ENCODE results near the gene GTF3C1. TPM values are rescaled to one million over a fixed set of nuclear protein-coding genes. Genes with fewer than 3 reads are reported as not detected.

GTF3C1 gene
- total RNA-seq, 1 experiment from 2014 or later = 121 TPM

DNA sequence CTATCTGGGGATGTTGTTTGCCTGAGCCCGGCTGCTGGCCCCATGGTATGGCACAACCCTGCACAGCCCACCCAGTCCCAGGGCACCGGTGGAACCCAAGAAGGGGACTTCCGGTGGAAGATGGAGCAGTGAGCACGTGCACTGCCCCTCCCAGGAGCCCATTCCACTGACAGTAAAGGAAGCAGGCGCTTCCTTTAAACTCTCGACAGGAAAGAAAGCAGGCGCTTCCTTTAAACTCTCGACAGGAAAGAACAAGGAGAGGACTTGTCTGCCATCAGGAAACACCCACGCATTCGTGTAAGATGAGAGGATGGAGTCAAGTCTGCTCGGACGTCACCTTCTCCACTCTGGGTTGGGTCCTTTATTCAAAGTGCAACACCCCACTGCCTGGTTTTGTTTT lies 94.0 kb downstream of the GTF3C1 start:
- DNase-seq (ENCODE audit: low read depth, low spot score) (no peak), ATAC-seq (no peak)
- Histone ChIP-seq H3K4me1 (ENCODE audit: control insufficient read depth, insufficient read depth, low read length) (no peaks in the 10 kb centered on the region), H3K9me3 (ENCODE audit: control insufficient read depth, insufficient read depth, low read depth, low read length) (no peaks in the 10 kb centered on the region), H3K4me3 (ENCODE audit: low read depth in 2 of 2, low read length in 2 of 2) (no peak overlapping the region), H3K27ac (ENCODE audit: low read length) (no peak overlapping the region), H3K36me3 (ENCODE audit: control insufficient read depth, insufficient read depth, low read length) (no peaks in the 10 kb centered on the region), H3K27me3 (ENCODE audit: control insufficient read depth, insufficient read depth, low read length) (no peaks in the 10 kb centered on the region)
- no TSS peak for BruUV-seq (replicated peaks)
- ChIA-PET CTCF (no interaction called here), POLR2A (interaction anchor here (0.7 kb wide), 1 partner anchor 145 kb away, joined by 16 read pairs; no protein-coding TSS in a partner anchor)
- in situ Hi-C loops (cut with HindIII; ENCODE audit: low pct_unique_long_range_greater_than_20kb, low sequenced_read_pairs) (no loop called here), intact Hi-C loops (cut with micrococcal nuclease; ENCODE audit: unreplicated experiment) (loop anchor here (5.0 kb wide), 1 partner anchor 218 kb away; no protein-coding TSS in a partner anchor)
- TF ChIP-seq POLR2AphosphoS5 (IDR thresholded peaks at IDR 0.05; ENCODE audit: low read depth, low read length) (no peak), SIN3A (IDR thresholded peaks at IDR 0.05; ENCODE audit: borderline replicate concordance, insufficient read depth, low read depth, low read length) (no peak), TCF7L2 (IDR thresholded peaks at IDR 0.05; ENCODE audit: low read depth, low read length) (no peak)
- TF ChIP-seq, protein P1, sequence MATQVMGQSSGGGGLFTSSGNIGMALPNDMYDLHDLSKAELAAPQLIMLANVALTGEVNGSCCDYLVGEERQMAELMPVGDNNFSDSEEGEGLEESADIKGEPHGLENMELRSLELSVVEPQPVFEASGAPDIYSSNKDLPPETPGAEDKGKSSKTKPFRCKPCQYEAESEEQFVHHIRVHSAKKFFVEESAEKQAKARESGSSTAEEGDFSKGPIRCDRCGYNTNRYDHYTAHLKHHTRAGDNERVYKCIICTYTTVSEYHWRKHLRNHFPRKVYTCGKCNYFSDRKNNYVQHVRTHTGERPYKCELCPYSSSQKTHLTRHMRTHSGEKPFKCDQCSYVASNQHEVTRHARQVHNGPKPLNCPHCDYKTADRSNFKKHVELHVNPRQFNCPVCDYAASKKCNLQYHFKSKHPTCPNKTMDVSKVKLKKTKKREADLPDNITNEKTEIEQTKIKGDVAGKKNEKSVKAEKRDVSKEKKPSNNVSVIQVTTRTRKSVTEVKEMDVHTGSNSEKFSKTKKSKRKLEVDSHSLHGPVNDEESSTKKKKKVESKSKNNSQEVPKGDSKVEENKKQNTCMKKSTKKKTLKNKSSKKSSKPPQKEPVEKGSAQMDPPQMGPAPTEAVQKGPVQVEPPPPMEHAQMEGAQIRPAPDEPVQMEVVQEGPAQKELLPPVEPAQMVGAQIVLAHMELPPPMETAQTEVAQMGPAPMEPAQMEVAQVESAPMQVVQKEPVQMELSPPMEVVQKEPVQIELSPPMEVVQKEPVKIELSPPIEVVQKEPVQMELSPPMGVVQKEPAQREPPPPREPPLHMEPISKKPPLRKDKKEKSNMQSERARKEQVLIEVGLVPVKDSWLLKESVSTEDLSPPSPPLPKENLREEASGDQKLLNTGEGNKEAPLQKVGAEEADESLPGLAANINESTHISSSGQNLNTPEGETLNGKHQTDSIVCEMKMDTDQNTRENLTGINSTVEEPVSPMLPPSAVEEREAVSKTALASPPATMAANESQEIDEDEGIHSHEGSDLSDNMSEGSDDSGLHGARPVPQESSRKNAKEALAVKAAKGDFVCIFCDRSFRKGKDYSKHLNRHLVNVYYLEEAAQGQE (IDR thresholded peaks at IDR 0.05; ENCODE audit: insufficient read depth in 1 of 2, low read depth in 2 of 2, low read length in 1 of 2) = no peak
- TF ChIP-seq, protein P2, sequence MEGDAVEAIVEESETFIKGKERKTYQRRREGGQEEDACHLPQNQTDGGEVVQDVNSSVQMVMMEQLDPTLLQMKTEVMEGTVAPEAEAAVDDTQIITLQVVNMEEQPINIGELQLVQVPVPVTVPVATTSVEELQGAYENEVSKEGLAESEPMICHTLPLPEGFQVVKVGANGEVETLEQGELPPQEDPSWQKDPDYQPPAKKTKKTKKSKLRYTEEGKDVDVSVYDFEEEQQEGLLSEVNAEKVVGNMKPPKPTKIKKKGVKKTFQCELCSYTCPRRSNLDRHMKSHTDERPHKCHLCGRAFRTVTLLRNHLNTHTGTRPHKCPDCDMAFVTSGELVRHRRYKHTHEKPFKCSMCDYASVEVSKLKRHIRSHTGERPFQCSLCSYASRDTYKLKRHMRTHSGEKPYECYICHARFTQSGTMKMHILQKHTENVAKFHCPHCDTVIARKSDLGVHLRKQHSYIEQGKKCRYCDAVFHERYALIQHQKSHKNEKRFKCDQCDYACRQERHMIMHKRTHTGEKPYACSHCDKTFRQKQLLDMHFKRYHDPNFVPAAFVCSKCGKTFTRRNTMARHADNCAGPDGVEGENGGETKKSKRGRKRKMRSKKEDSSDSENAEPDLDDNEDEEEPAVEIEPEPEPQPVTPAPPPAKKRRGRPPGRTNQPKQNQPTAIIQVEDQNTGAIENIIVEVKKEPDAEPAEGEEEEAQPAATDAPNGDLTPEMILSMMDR (IDR thresholded peaks at IDR 0.05) = no peak

DNA sequence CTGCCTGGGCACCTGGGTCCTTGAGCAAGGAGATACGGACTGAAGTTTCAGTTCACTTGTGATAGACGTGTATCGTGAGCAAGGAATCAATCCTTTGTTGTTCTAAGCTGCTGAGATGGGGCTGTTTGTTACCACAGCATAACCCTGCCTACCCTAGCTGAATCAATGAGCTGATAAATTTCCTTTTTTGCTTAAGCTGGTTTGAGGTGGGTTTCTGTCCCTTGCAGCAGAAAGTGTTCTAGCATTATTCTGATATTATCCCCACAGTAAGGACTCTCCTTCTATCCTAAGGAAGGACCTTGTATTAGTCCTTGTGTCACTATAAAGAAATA lies 96.3 kb downstream of the GTF3C1 start:
- Histone ChIP-seq H3K4me3 (ENCODE audit: low read depth in 2 of 2, low read length in 2 of 2) (no peak overlapping the region), H3K4me1 (ENCODE audit: control insufficient read depth, insufficient read depth, low read length) (no peaks in the 10 kb centered on the region), H3K9me3 (ENCODE audit: control insufficient read depth, insufficient read depth, low read depth, low read length) (no peaks in the 10 kb centered on the region), H3K27ac (ENCODE audit: low read length) (no peak overlapping the region), H3K27me3 (ENCODE audit: control insufficient read depth, insufficient read depth, low read length) (no peaks in the 10 kb centered on the region), H3K36me3 (ENCODE audit: control insufficient read depth, insufficient read depth, low read length) (no peaks in the 10 kb centered on the region)
- no peak for ATAC-seq
- intact Hi-C loops (cut with micrococcal nuclease; ENCODE audit: unreplicated experiment) (no loop called here), in situ Hi-C loops (cut with HindIII; ENCODE audit: low pct_unique_long_range_greater_than_20kb, low sequenced_read_pairs) (no loop called here)
- BruUV-seq (replicated peaks) = no TSS peak
- ChIA-PET POLR2A (interaction anchor here (0.6 kb wide), 1 partner anchor 225 kb away, joined by 6 read pairs; no protein-coding TSS in a partner anchor), CTCF (no interaction called here)
- TF ChIP-seq SIN3A (IDR thresholded peaks at IDR 0.05; ENCODE audit: borderline replicate concordance, insufficient read depth, low read depth, low read length) = no peak
- TF ChIP-seq, protein P2 (IDR thresholded peaks at IDR 0.05) = no peak
- TF ChIP-seq, protein P1 (IDR thresholded peaks at IDR 0.05; ENCODE audit: insufficient read depth in 1 of 2, low read depth in 2 of 2, low read length in 1 of 2) = no peak
- no peak for DNase-seq (ENCODE audit: low read depth, low spot score)

Measured in Panc1 (cell line).